HCT116 (cell line): ENCODE data around the gene ACACB. TPM values are rescaled to one million over a fixed set of nuclear protein-coding genes. Genes with fewer than 3 reads are reported as not detected.

Source experiments
- ATAC-seq: fragments of 200-7000 bp; cut with Tn5 transposase; 2 replicates; pipeline ENCODE4 v1.9.1; 2020; ENCODE audit warnings: mild to moderate bottlenecking, moderate library complexity
- BruUV-seq: library from RNA; stranded (reverse); fragments of 400-500 nt; replicated peaks from 2 replicates; lab custom pipeline; 2021; lab: Mats Ljungman, UMichigan
- CTCF ChIA-PET: fragments of 300-600 bp; sonication (Branson Sonifier 250); formaldehyde crosslinking; loops from one replicate; lab custom pipeline; 2021; ENCODE audit warnings: antibody characterized with exemption; lab: Charles Lee
- POLR2A ChIA-PET: fragments of 300-600, 350-600 bp; sonication (Branson Sonifier 250); formaldehyde crosslinking; loops from one replicate; lab custom pipeline; 2021; ENCODE audit warnings: antibody characterized with exemption; lab: Charles Lee
- RAD21 ChIA-PET, 2 experiments: fragments of 300-600 bp; sonication (Branson Sonifier 250); formaldehyde crosslinking; loops; one replicate each; lab custom pipeline; 2023; ENCODE audit warnings: low total read pairs in 2 of 2; ENCODE audit not compliant: uncharacterized antibody in 2 of 2, unreplicated experiment in 2 of 2, low non-redundant PET in 1 of 2; lab: Charles Lee
- DNase-seq: peaks from one replicate; pipeline ENCODE4 v3.0.0-alpha.2; 2010; ENCODE audit warnings: low read depth, low spot score
- H2AFZ ChIP-seq: fragments of 200-600 bp; shearing (Covaris generic), sonication (generic); 2 replicates; pipeline ENCODE4 v1.6.1; 2017; ENCODE audit warnings: low read depth, mixed run types, mixed read lengths, antibody characterized with exemption, low read length; ENCODE audit not compliant: poor library complexity, severe bottlenecking
- H3K27ac ChIP-seq: 2 replicates; pipeline ENCODE4 v1.5.1; 2012; ENCODE audit warnings: low read depth, low read length
- H3K27me3 ChIP-seq: fragments of 200-600 bp; sonication (generic); 2 replicates; pipeline ENCODE4 v1.6.1; 2016; ENCODE audit warnings: mixed run types, low read length, mixed read lengths; ENCODE audit not compliant: insufficient read depth
- H3K36me3 ChIP-seq, 2 experiments: fragments of 200-500 bp in 1 of 2; fragments of 200-600 bp in 1 of 2; sonication (Bioruptor generic) in 1 of 2; sonication (generic) in 1 of 2; 2 replicates each; pipeline versions ENCODE4 v1.5.1 to v1.6.1; 2014 to 2016; ENCODE audit warnings: low read length in 2 of 2, inconsistent platforms in 1 of 2, mixed read lengths in 1 of 2, mixed run types in 1 of 2; ENCODE audit not compliant: insufficient read depth in 2 of 2, control insufficient read depth in 1 of 2
- H3K4me1 ChIP-seq, 2 experiments: fragments of 200-600 bp in 1 of 2; sonication (generic) in 1 of 2; 2 replicates each; pipeline versions ENCODE4 v1.5.1 to v1.6.1; 2012 to 2017; ENCODE audit warnings: low read length in 2 of 2, inconsistent platforms in 1 of 2, mild to moderate bottlenecking in 1 of 2, mixed read lengths in 1 of 2, mixed run types in 1 of 2, moderate library complexity in 1 of 2; ENCODE audit not compliant: insufficient read depth in 2 of 2, control insufficient read depth in 1 of 2
- H3K4me2 ChIP-seq: fragments of 200-600 bp; sonication (generic); 2 replicates; pipeline ENCODE4 v1.6.1; 2017; ENCODE audit warnings: mixed run types, low read length, mixed read lengths
- H3K4me3 ChIP-seq, 2 experiments: fragments of 200-600 bp in 1 of 2; sonication (generic) in 1 of 2; replicated peaks in 1 of 2; 2 replicates each; pipeline ENCODE4 v1.5.1; 2011 to 2016; ENCODE audit warnings: low read length in 2 of 2, control low read depth in 1 of 2, low read depth in 1 of 2, mild to moderate bottlenecking in 1 of 2, mixed read lengths in 1 of 2, mixed run types in 1 of 2
- H3K79me2 ChIP-seq: fragments of 200-600 bp; sonication (generic); 2 replicates; pipeline ENCODE4 v1.6.1; 2017; ENCODE audit warnings: mild to moderate bottlenecking, mixed run types, low read length, moderate library complexity, mixed read lengths; ENCODE audit not compliant: insufficient read depth
- H3K9ac ChIP-seq: fragments of 200-600 bp; sonication (generic); 2 replicates; pipeline ENCODE4 v1.6.1; 2016; ENCODE audit warnings: low read length, mixed read lengths
- H3K9me2 ChIP-seq: fragments of 200-600 bp; sonication (generic), shearing (Covaris generic); 2 replicates; pipeline ENCODE4 v1.6.1; 2017; ENCODE audit warnings: mixed run types, mild to moderate bottlenecking, moderate library complexity; ENCODE audit not compliant: insufficient read depth
- H3K9me3 ChIP-seq, 2 experiments: fragments of 200-500 bp in 1 of 2; fragments of 200-600 bp in 1 of 2; sonication (Bioruptor generic) in 1 of 2; sonication (generic) in 1 of 2; 2 replicates each; pipeline ENCODE4 v1.6.1; 2014 to 2017; ENCODE audit warnings: low read length in 2 of 2, mixed read lengths in 2 of 2, inconsistent platforms in 1 of 2, low read depth in 1 of 2, mild to moderate bottlenecking in 1 of 2, mixed run types in 1 of 2, moderate library complexity in 1 of 2; ENCODE audit not compliant: control insufficient read depth in 1 of 2, insufficient read depth in 1 of 2
- H4K20me1 ChIP-seq: fragments of 200-600 bp; sonication (generic), shearing (Covaris generic); 2 replicates; pipeline ENCODE4 v1.6.1; 2017; ENCODE audit warnings: mixed run types, mild to moderate bottlenecking, moderate library complexity; ENCODE audit not compliant: insufficient read depth
- ATF3 ChIP-seq: IDR thresholded peaks from 2 replicates; pipeline ENCODE4 v1.6.1; 2012
- CBX3 ChIP-seq: IDR thresholded peaks from 2 replicates; pipeline ENCODE4 v1.6.1; 2012; ENCODE audit warnings: low read depth
- CEBPB ChIP-seq: IDR thresholded peaks from 2 replicates; pipeline ENCODE4 v1.6.1; 2012; ENCODE audit warnings: low read depth
- ELF1 ChIP-seq: IDR thresholded peaks from 2 replicates; pipeline ENCODE4 v1.6.1; 2012; ENCODE audit warnings: low read depth, borderline replicate concordance
- EZH2phosphoT487 ChIP-seq: fragments of 200-600 bp; IDR thresholded peaks from 2 replicates; pipeline ENCODE4 v1.6.1; 2018; ENCODE audit warnings: antibody characterized with exemption, borderline replicate concordance
- FOSL1 ChIP-seq: IDR thresholded peaks from 2 replicates; pipeline ENCODE4 v1.6.1; 2012; ENCODE audit warnings: low read depth
- JUND ChIP-seq: IDR thresholded peaks from 2 replicates; pipeline ENCODE4 v1.6.1; 2012
- MAX ChIP-seq: IDR thresholded peaks from 2 replicates; pipeline ENCODE4 v1.6.1; 2012
- POLR2A ChIP-seq: IDR thresholded peaks from 2 replicates; pipeline ENCODE4 v1.7.0; 2011; ENCODE audit warnings: borderline replicate concordance; ENCODE audit not compliant: insufficient read depth, insufficient read length; ENCODE audit errors: extremely low read depth
- POLR2AphosphoS5 ChIP-seq: IDR thresholded peaks from 2 replicates; pipeline ENCODE4 v1.6.1; 2011; ENCODE audit warnings: mild to moderate bottlenecking, low read depth, low read length, moderate library complexity
- RAD21 ChIP-seq: IDR thresholded peaks from 2 replicates; pipeline ENCODE4 v1.6.1; 2012; ENCODE audit warnings: low read depth, mild to moderate bottlenecking
- REST ChIP-seq: IDR thresholded peaks from 2 replicates; pipeline ENCODE4 v1.6.1; 2012; ENCODE audit warnings: low read depth
- SIN3A ChIP-seq: IDR thresholded peaks from 2 replicates; pipeline ENCODE4 v1.6.1; 2012; ENCODE audit warnings: low read depth
- SP1 ChIP-seq: IDR thresholded peaks from 2 replicates; pipeline ENCODE4 v1.6.1; 2012; ENCODE audit warnings: low read depth
- SRF ChIP-seq: IDR thresholded peaks from 2 replicates; pipeline ENCODE4 v1.6.1; 2012; ENCODE audit warnings: low read depth
- YY1 ChIP-seq: IDR thresholded peaks from 2 replicates; pipeline ENCODE4 v1.6.1; 2011; ENCODE audit warnings: low read length, low read depth, moderate library complexity, mild to moderate bottlenecking; ENCODE audit not compliant: insufficient replicate concordance; ENCODE audit errors: extremely low read depth
- ZNF274 ChIP-seq: fragments of 200-500 bp; sonication (Bioruptor generic); IDR thresholded peaks from 2 replicates; pipeline ENCODE4 v1.6.1; 2014; ENCODE audit warnings: mild to moderate bottlenecking, low read depth, low read length, inconsistent platforms
- intact Hi-C: fragments of 100-400 bp; cut with micrococcal nuclease; formaldehyde crosslinking; loops from 2 replicates; pipeline ENCODE4 v1.10.0; 2022
- total RNA-seq: library from RNA; stranded (reverse); gene quantifications from one replicate; pipeline ENCODE4 v1.2.1, GENCODE V29; 2021; ENCODE audit not compliant: unreplicated experiment
- TF ChIP-seq, protein P1 (sequence below), 3 experiments: fragments of 200-600 bp in 1 of 3; sonication (generic) in 1 of 3; IDR thresholded peaks in 2 of 3; conservative IDR thresholded peaks in 1 of 3; 2 replicates each; pipeline ENCODE4 v1.5.1; 2012 to 2017; ENCODE audit warnings: low read depth in 2 of 3, low read length in 2 of 3, antibody characterized with exemption in 1 of 3, borderline replicate concordance in 1 of 3, control low read depth in 1 of 3, mild to moderate bottlenecking in 1 of 3, mixed read lengths in 1 of 3, mixed run types in 1 of 3, moderate library complexity in 1 of 3; ENCODE audit not compliant: insufficient read depth in 1 of 3
- TF ChIP-seq, protein P2 (sequence below): IDR thresholded peaks from 2 replicates; pipeline ENCODE4 v1.6.1; 2011; ENCODE audit warnings: mild to moderate bottlenecking, low read length, moderate library complexity; ENCODE audit not compliant: insufficient replicate concordance; ENCODE audit errors: extremely low read depth

The ACACB gene
- total RNA-seq, 1 experiment from 2014 or later, result 11.1 TPM

DNA sequence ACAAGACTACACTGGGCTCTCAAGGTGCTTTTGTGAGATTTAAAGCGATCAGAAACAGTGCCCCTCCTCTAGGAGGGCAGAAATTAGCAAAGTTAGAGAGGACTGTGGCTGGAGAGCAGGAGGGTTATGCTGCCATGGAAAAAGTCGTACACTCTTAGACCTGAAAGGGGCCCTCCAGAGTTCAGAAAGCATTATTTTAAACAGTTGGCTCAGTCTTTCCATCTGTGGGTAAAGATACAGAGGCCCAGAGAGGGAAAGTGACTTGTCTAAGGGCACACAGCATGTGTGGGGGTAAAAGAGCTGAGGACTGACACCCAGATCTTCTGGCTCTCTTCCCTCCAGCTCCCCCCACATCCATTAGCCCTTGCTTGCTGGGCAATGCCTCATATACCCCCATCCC, 145.6 kb downstream of the ACACB start:
- H2AFZ ChIP-seq, result no peak overlapping the region
- ATAC-seq (no peak), DNase-seq (no peak)
- H3K4me3 ChIP-seq, result no peak overlapping the region
- CTCF ChIA-PET, result interaction anchor here (0.7 to 3.5 kb wide), 4 partner anchors 123 to 171 kb away, joined by 3 to 58 read pairs (median 3); no protein-coding TSS in a partner anchor
- H4K20me1 ChIP-seq, result no peaks in the 10 kb centered on the region
- no peak overlapping the region for H3K9ac ChIP-seq
- no peak overlapping the region for H3K4me2 ChIP-seq
- no TSS peak for BruUV-seq
- H3K27me3 ChIP-seq, result no peaks in the 10 kb centered on the region
- H3K4me1 ChIP-seq, result peaks cover 0 to 13% of the 10 kb centered on the region in 2 experiments; a peak in 2 of 4 replicates
- no peaks in the 10 kb centered on the region for H3K9me3 ChIP-seq
- H3K79me2 ChIP-seq, result no peaks in the 10 kb centered on the region
- RAD21 ChIA-PET, result no interaction called here
- POLR2A ChIA-PET, result no interaction called here
- H3K9me2 ChIP-seq, result no peaks in the 10 kb centered on the region
- no peaks in the 10 kb centered on the region for H3K36me3 ChIP-seq
- H3K27ac ChIP-seq, result no peak overlapping the region
- intact Hi-C loops, result no loop called here
- TF ChIP-seq ATF3 (no peak), REST (no peak), ZNF274 (no peak), SRF (no peak), CEBPB (no peak), SIN3A (no peak), SP1 (no peak), ELF1 (no peak), YY1 (no peak), EZH2phosphoT487 (no peak), FOSL1 (no peak), CBX3 (no peak), JUND (no peak), MAX (no peak), POLR2A (no peak), RAD21 (no peak), POLR2AphosphoS5 (no peak)
- TF ChIP-seq, protein P1, sequence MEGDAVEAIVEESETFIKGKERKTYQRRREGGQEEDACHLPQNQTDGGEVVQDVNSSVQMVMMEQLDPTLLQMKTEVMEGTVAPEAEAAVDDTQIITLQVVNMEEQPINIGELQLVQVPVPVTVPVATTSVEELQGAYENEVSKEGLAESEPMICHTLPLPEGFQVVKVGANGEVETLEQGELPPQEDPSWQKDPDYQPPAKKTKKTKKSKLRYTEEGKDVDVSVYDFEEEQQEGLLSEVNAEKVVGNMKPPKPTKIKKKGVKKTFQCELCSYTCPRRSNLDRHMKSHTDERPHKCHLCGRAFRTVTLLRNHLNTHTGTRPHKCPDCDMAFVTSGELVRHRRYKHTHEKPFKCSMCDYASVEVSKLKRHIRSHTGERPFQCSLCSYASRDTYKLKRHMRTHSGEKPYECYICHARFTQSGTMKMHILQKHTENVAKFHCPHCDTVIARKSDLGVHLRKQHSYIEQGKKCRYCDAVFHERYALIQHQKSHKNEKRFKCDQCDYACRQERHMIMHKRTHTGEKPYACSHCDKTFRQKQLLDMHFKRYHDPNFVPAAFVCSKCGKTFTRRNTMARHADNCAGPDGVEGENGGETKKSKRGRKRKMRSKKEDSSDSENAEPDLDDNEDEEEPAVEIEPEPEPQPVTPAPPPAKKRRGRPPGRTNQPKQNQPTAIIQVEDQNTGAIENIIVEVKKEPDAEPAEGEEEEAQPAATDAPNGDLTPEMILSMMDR (IDR thresholded peaks at IDR 0.05 in 2 of 3, conservative IDR thresholded peaks at IDR 0.05 in 1 of 3; ENCODE audit: borderline replicate concordance in 1 of 3, insufficient read depth in 1 of 3, low read depth in 2 of 3, low read length in 2 of 3), result no peak
- TF ChIP-seq, protein P2, sequence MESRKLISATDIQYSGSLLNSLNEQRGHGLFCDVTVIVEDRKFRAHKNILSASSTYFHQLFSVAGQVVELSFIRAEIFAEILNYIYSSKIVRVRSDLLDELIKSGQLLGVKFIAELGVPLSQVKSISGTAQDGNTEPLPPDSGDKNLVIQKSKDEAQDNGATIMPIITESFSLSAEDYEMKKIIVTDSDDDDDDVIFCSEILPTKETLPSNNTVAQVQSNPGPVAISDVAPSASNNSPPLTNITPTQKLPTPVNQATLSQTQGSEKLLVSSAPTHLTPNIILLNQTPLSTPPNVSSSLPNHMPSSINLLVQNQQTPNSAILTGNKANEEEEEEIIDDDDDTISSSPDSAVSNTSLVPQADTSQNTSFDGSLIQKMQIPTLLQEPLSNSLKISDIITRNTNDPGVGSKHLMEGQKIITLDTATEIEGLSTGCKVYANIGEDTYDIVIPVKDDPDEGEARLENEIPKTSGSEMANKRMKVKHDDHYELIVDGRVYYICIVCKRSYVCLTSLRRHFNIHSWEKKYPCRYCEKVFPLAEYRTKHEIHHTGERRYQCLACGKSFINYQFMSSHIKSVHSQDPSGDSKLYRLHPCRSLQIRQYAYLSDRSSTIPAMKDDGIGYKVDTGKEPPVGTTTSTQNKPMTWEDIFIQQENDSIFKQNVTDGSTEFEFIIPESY, result no peak
